HepG2 (cell line): ENCODE measurements around the gene TRIM2. TPM values are rescaled to one million over a fixed set of nuclear protein-coding genes. Genes with fewer than 3 reads are reported as not detected.

Experiments
- ARNT2 ChIP-seq: sonication (generic); formaldehyde crosslinking; IDR thresholded peaks from 2 replicates; pipeline ENCODE4 v1.8.0; 2022; ENCODE audit warnings: mild to moderate bottlenecking, low read depth, missing genetic modification reagents, moderate library complexity
- ATF4 ChIP-seq, 2 experiments: fragments of 450-650 bp in 1 of 2; sonication (generic) in 1 of 2; formaldehyde crosslinking; IDR thresholded peaks; 2 replicates each; pipeline versions ENCODE4 v1.5.0 to v1.8.0; 2020 to 2022; ENCODE audit warnings: mild to moderate bottlenecking in 1 of 2, missing genetic modification reagents in 1 of 2
- CC2D1A ChIP-seq: sonication (generic); formaldehyde crosslinking; IDR thresholded peaks from 2 replicates; pipeline ENCODE4 v1.8.1; 2023; ENCODE audit warnings: mild to moderate bottlenecking, missing genetic modification reagents
- CREM ChIP-seq, 2 experiments: sonication (generic) in 1 of 2; formaldehyde crosslinking in 1 of 2; IDR thresholded peaks; 2 replicates each; pipeline versions ENCODE4 v1.4.0 to v1.6.1; 2016 to 2020; ENCODE audit warnings: antibody characterized with exemption in 1 of 2, mild to moderate bottlenecking in 1 of 2, missing genetic modification reagents in 1 of 2
- CTCF ChIP-seq: sonication (generic); formaldehyde crosslinking; IDR thresholded peaks from 2 replicates; pipeline ENCODE4 v1.5.0; 2020; ENCODE audit warnings: mild to moderate bottlenecking, missing genetic modification reagents, moderate library complexity
- ELF1 ChIP-seq: sonication (generic); formaldehyde crosslinking; IDR thresholded peaks from 2 replicates; pipeline ENCODE4 v1.4.0; 2020; ENCODE audit warnings: missing genetic modification reagents
- HHEX ChIP-seq: IDR thresholded peaks from 2 replicates; pipeline ENCODE4 v1.6.1; 2016; ENCODE audit warnings: control low read depth
- HNF4A ChIP-seq: sonication (generic); formaldehyde crosslinking; IDR thresholded peaks from 2 replicates; pipeline ENCODE4 v1.4.0; 2020; ENCODE audit warnings: missing genetic modification reagents
- HOXA3 ChIP-seq: sonication (generic); formaldehyde crosslinking; IDR thresholded peaks from 2 replicates; pipeline ENCODE4 v1.5.0; 2020; ENCODE audit warnings: missing genetic modification reagents
- KDM2A ChIP-seq: sonication (generic); formaldehyde crosslinking; IDR thresholded peaks from 2 replicates; pipeline ENCODE4 v1.4.0; 2020; ENCODE audit warnings: low read depth, missing genetic modification reagents, borderline replicate concordance
- KDM6A ChIP-seq: IDR thresholded peaks from 2 replicates; pipeline ENCODE4 v1.6.1; 2016; ENCODE audit warnings: low read depth
- LCORL ChIP-seq, 2 experiments: fragments of 450-650 bp in 1 of 2; sonication (generic) in 1 of 2; formaldehyde crosslinking in 1 of 2; IDR thresholded peaks; 2 replicates each; pipeline versions ENCODE4 v1.5.0 to v1.6.1; 2017 to 2020; ENCODE audit warnings: antibody characterized with exemption in 1 of 2, missing genetic modification reagents in 1 of 2
- MBD4 ChIP-seq: IDR thresholded peaks from 2 replicates; pipeline ENCODE4 v1.6.1; 2012; ENCODE audit warnings: low read length, inconsistent platforms, borderline replicate concordance
- NBN ChIP-seq: fragments of 450-650 bp; conservative IDR thresholded peaks from 2 replicates; pipeline ENCODE4 v1.6.1; 2017
- NPAS2 ChIP-seq: sonication (generic); formaldehyde crosslinking; IDR thresholded peaks from 2 replicates; pipeline ENCODE4 v1.8.0; 2022; ENCODE audit warnings: mild to moderate bottlenecking, missing genetic modification reagents, borderline replicate concordance
- RBAK ChIP-seq: sonication (generic); formaldehyde crosslinking; IDR thresholded peaks from 2 replicates; pipeline ENCODE4 v1.5.1; 2020; ENCODE audit warnings: mild to moderate bottlenecking, missing genetic modification reagents
- SCMH1 ChIP-seq: sonication (generic); formaldehyde crosslinking; IDR thresholded peaks from 2 replicates; pipeline ENCODE4 v1.9.0; 2021; ENCODE audit warnings: missing genetic modification reagents, mild to moderate bottlenecking, borderline replicate concordance
- ZBTB25 ChIP-seq: IDR thresholded peaks from 2 replicates; pipeline ENCODE4 v1.6.1; 2018; ENCODE audit warnings: missing genetic modification reagents
- ZKSCAN8 ChIP-seq: IDR thresholded peaks from 2 replicates; pipeline ENCODE4 v1.6.1; 2016; ENCODE audit warnings: borderline replicate concordance, missing genetic modification reagents, missing compliant biosample characterization
- ZMYM2 ChIP-seq: sonication (generic); formaldehyde crosslinking; IDR thresholded peaks from 2 replicates; pipeline ENCODE4 v1.8.0; 2022; ENCODE audit warnings: mild to moderate bottlenecking, missing genetic modification reagents
- ZNF10 ChIP-seq: sonication (generic); formaldehyde crosslinking; IDR thresholded peaks from 2 replicates; pipeline ENCODE4 v1.4.0; 2020; ENCODE audit warnings: mild to moderate bottlenecking, low read depth, missing genetic modification reagents, borderline replicate concordance
- ZNF20 ChIP-seq: sonication (generic); formaldehyde crosslinking; IDR thresholded peaks from 2 replicates; pipeline ENCODE4 v1.4.0; 2020; ENCODE audit warnings: mild to moderate bottlenecking, moderate library complexity, missing genetic modification reagents
- ZNF274 ChIP-seq: sonication (generic); formaldehyde crosslinking; IDR thresholded peaks from 2 replicates; pipeline ENCODE4 v1.5.1; 2020; ENCODE audit warnings: mild to moderate bottlenecking, missing genetic modification reagents
- ZNF362 ChIP-seq: sonication (generic); formaldehyde crosslinking; IDR thresholded peaks from 2 replicates; pipeline ENCODE4 v1.4.0; 2020; ENCODE audit warnings: missing genetic modification reagents, mild to moderate bottlenecking, borderline replicate concordance
- ZNF782 ChIP-seq: sonication (generic); formaldehyde crosslinking; IDR thresholded peaks from 2 replicates; pipeline ENCODE4 v1.4.0; 2020; ENCODE audit warnings: missing genetic modification reagents, mild to moderate bottlenecking, borderline replicate concordance
- polyA plus RNA-seq, 8 experiments: library from polyadenylated mRNA; depleted of rRNA in 3 of 8; stranded (reverse) in 7 of 8; unstranded in 1 of 8; fragments of >200 nt; fragmentation: Illumina TruSeq in 4 of 8; extraction: Trizol in 4 of 8; gene quantifications; 2 replicates each; pipeline versions ENCODE4 v1.2.1 to v1.2.3, GENCODE V29; 2011 to 2016; ENCODE audit warnings: low read depth in 4 of 8, missing spikeins in 1 of 8, mixed read lengths in 1 of 8; ENCODE audit not compliant: insufficient read depth in 1 of 8
- total RNA-seq, 5 experiments: library from RNA; depleted of rRNA; stranded (reverse); fragments of >200 nt; fragmentation: Illumina TruSeq; extraction: Trizol; gene quantifications; 2 replicates each; pipeline ENCODE4 v1.2.3, GENCODE V29; 2016; ENCODE audit warnings: low read depth in 1 of 5

TRIM2 gene
- total and polyA plus RNA-seq, 2 of the 13 experiments (the other 11 are each of a cell fraction or from before 2014, with no cell fraction given): 2.1 to 4.2 TPM

GRCh38 chr4:153344131-153345011 lies 140.1 kb downstream of the TRIM2 start, which contains the start of gene MND1 (continued):
- TF ChIP-seq ATF4 (CRISPR knock-in tag; IDR thresholded peaks at IDR 0.05) (no peak; a peak in 1 of 4 replicates), ZBTB25 (CRISPR knock-in tag) (no peak), HOXA3 (CRISPR knock-in tag) (peak; percentile 84), CTCF (peak; percentile 86), RBAK (no peak), ZNF10 (no peak), ZNF274 (peak; percentile 91), ZNF20 (no peak), ZKSCAN8 (CRISPR knock-in tag) (no peak), ZNF362 (CRISPR knock-in tag) (no peak; the same call in 1 of the 2 replicates), KDM6A (CRISPR knock-in tag) (no peak), SCMH1 (CRISPR knock-in tag) (no peak), CC2D1A (CRISPR knock-in tag) (0 out of 2 replicates have a peak, but pooled peaks have one; percentile 57), ELF1 (no peak), ZMYM2 (CRISPR knock-in tag) (no peak), MBD4 (no peak), KDM2A (CRISPR knock-in tag) (peak; percentile 93), CREM (IDR thresholded peaks at IDR 0.05) (no peak), CREM (CRISPR knock-in tag; IDR thresholded peaks at IDR 0.05) (no peak), LCORL (IDR thresholded peaks at IDR 0.05) (no peak), LCORL (CRISPR knock-in tag; IDR thresholded peaks at IDR 0.05) (0 out of 2 replicates have a peak, but pooled peaks have one; percentile 17), ZNF782 (no peak; the same call in 1 of the 2 replicates), NBN (no peak), HHEX (CRISPR knock-in tag) (no peak), HNF4A (CRISPR knock-in tag) (peak; percentile 9; the same call in 1 of the 2 replicates), NPAS2 (CRISPR knock-in tag) (no peak), ARNT2 (peak; percentile 98)
